Measurements from ENCODE around the gene CCDC197.

GRCh38 chr14:94038510-94038909 lies 41.4 kb downstream of the CCDC197 start:
- TF ChIP-seq JUND (IDR thresholded peaks at IDR 0.05): no peak
- TF ChIP-seq GABPA (IDR thresholded peaks at IDR 0.05 in 1 of 2, conservative IDR thresholded peaks at IDR 0.05 in 1 of 2): no peak
- TF ChIP-seq CTCF (IDR thresholded peaks at IDR 0.05; ENCODE audit: low read depth, low read length, missing input control): no peak
